IMR-90 (cell line): ENCODE data around the gene CHRNG. TPM values are rescaled to one million over a fixed set of nuclear protein-coding genes. Genes with fewer than 3 reads are reported as not detected.

Source experiments
- ATAC-seq: fragments of 200-7000 bp; cut with Tn5 transposase; 2 replicates; pipeline ENCODE4 v1.9.1; 2020; ENCODE audit warnings: low read depth, mild to moderate bottlenecking, moderate library complexity
- BruUV-seq: library from RNA; stranded (reverse); fragments of 400-500 nt; replicated peaks from 2 replicates; lab custom pipeline; 2021; lab: Mats Ljungman, UMichigan
- CTCF ChIA-PET: fragments of 300-600 bp; formaldehyde crosslinking; extraction: SDS; loops from one replicate; lab custom pipeline; 2021; ENCODE audit warnings: antibody characterized with exemption; lab: Yijun Ruan, JAX
- POLR2A ChIA-PET: fragments of 300-600 bp; sonication (Branson Sonifier 250); formaldehyde crosslinking; loops from one replicate; lab custom pipeline; 2022; ENCODE audit warnings: antibody characterized with exemption; ENCODE audit not compliant: unreplicated experiment; lab: Charles Lee
- DNase-seq: peaks from one replicate; pipeline ENCODE4 v3.0.0; 2013
- H2AFZ ChIP-seq: replicated peaks from 2 replicates; pipeline ENCODE3; 2013; ENCODE audit warnings: low read length, mild to moderate bottlenecking; ENCODE audit not compliant: poor library complexity
- H2AK5ac ChIP-seq: 2 replicates; pipeline ENCODE4 v1.6.1; 2013; ENCODE audit warnings: low read depth, low read length, inconsistent platforms
- H2AK9ac ChIP-seq: replicated peaks from 2 replicates; pipeline ENCODE3; 2013; ENCODE audit warnings: mild to moderate bottlenecking, low read depth, low read length, moderate library complexity; ENCODE audit not compliant: poor library complexity
- H2BK120ac ChIP-seq: 2 replicates; pipeline ENCODE4 v1.6.1; 2013; ENCODE audit warnings: low read depth, low read length, inconsistent platforms
- H2BK15ac ChIP-seq: 3 replicates; pipeline ENCODE4 v1.6.1; 2013; ENCODE audit warnings: low read depth, low read length, inconsistent platforms
- H2BK20ac ChIP-seq: 2 replicates; pipeline ENCODE4 v1.6.1; 2013; ENCODE audit warnings: low read depth, mild to moderate bottlenecking, inconsistent platforms, low read length, moderate library complexity
- H2BK5ac ChIP-seq: 2 replicates; pipeline ENCODE4 v1.6.1; 2013; ENCODE audit warnings: mild to moderate bottlenecking, low read depth, low read length, inconsistent platforms; ENCODE audit not compliant: poor library complexity, severe bottlenecking
- H3K14ac ChIP-seq: replicated peaks from 2 replicates; pipeline ENCODE4 v1.6.1; 2013; ENCODE audit warnings: low read depth, low read length, inconsistent platforms
- H3K18ac ChIP-seq: 2 replicates; pipeline ENCODE4 v1.6.1; 2013; ENCODE audit warnings: low read depth, low read length, control low read depth
- H3K23ac ChIP-seq: 2 replicates; pipeline ENCODE4 v1.6.1; 2013; ENCODE audit warnings: low read depth, low read length, inconsistent platforms
- H3K27ac ChIP-seq: 2 replicates; pipeline ENCODE4 v1.5.1; 2013; ENCODE audit warnings: mild to moderate bottlenecking, control low read depth, low read length; ENCODE audit not compliant: insufficient read depth
- H3K27me3 ChIP-seq: 2 replicates; pipeline ENCODE4 v1.6.1; 2013; ENCODE audit warnings: low read length; ENCODE audit not compliant: control insufficient read depth, insufficient read depth
- H3K36me3 ChIP-seq: 2 replicates; pipeline ENCODE4 v1.6.1; 2013; ENCODE audit warnings: low read length, mixed read lengths; ENCODE audit not compliant: control insufficient read depth, insufficient read depth
- H3K4ac ChIP-seq: 2 replicates; pipeline ENCODE4 v1.6.1; 2013; ENCODE audit warnings: low read depth, low read length, inconsistent platforms
- H3K4me1 ChIP-seq: 2 replicates; pipeline ENCODE4 v1.6.1; 2013; ENCODE audit warnings: low read length, mixed read lengths; ENCODE audit not compliant: control insufficient read depth, insufficient read depth
- H3K4me2 ChIP-seq: 2 replicates; pipeline ENCODE4 v1.6.1; 2013; ENCODE audit warnings: low read depth, mild to moderate bottlenecking, control low read depth, low read length, moderate library complexity
- H3K4me3 ChIP-seq: 2 replicates; pipeline ENCODE4 v1.5.1; 2013; ENCODE audit warnings: low read depth, mild to moderate bottlenecking, control low read depth, low read length, moderate library complexity; ENCODE audit not compliant: insufficient read depth
- H3K56ac ChIP-seq: 2 replicates; pipeline ENCODE4 v1.6.1; 2013; ENCODE audit warnings: low read length, inconsistent platforms; ENCODE audit not compliant: insufficient read depth; ENCODE audit errors: extremely low read depth
- H3K79me1 ChIP-seq, 2 experiments: 2 replicates each; pipeline ENCODE4 v1.6.1; 2013; ENCODE audit warnings: low read length in 2 of 2, inconsistent platforms in 1 of 2, low read depth in 1 of 2
- H3K9ac ChIP-seq: 2 replicates; pipeline ENCODE4 v1.6.1; 2013; ENCODE audit warnings: low read depth, low read length, control low read depth
- H3K9me1 ChIP-seq: 2 replicates; pipeline ENCODE4 v1.6.1; 2013; ENCODE audit warnings: low read length, inconsistent platforms; ENCODE audit not compliant: insufficient read depth
- H3K9me3 ChIP-seq: 2 replicates; pipeline ENCODE4 v1.6.1; 2013; ENCODE audit warnings: low read length; ENCODE audit not compliant: control insufficient read depth, insufficient read depth
- H4K20me1 ChIP-seq: 2 replicates; pipeline ENCODE4 v1.6.1; 2013; ENCODE audit warnings: low read length, inconsistent platforms; ENCODE audit not compliant: insufficient read depth
- H4K5ac ChIP-seq: 2 replicates; pipeline ENCODE4 v1.6.1; 2013; ENCODE audit warnings: mild to moderate bottlenecking, low read depth, low read length, control low read depth
- H4K8ac ChIP-seq, 2 experiments: 2 replicates each; pipeline ENCODE4 v1.6.1; 2013; ENCODE audit warnings: low read depth in 2 of 2, low read length in 2 of 2, control low read depth in 1 of 2, inconsistent platforms in 1 of 2
- H4K91ac ChIP-seq: 2 replicates; pipeline ENCODE4 v1.6.1; 2013; ENCODE audit warnings: low read depth, low read length, inconsistent platforms; ENCODE audit not compliant: insufficient read depth
- BHLHE40 ChIP-seq: fragments of 150-350 bp; IDR thresholded peaks from 2 replicates; pipeline ENCODE4 v1.6.1; 2016; ENCODE audit warnings: mild to moderate bottlenecking, low read depth, low read length
- CHD1 ChIP-seq: IDR thresholded peaks from 2 replicates; pipeline ENCODE4 v1.6.1; 2012; ENCODE audit warnings: low read depth, low read length, improper control_type of control experiment
- CTCF ChIP-seq: conservative IDR thresholded peaks from 2 replicates; pipeline ENCODE4 v1.5.1; 2012; ENCODE audit warnings: mild to moderate bottlenecking, low read depth, low read length, improper control_type of control experiment
- FOS ChIP-seq: fragments of 150-350 bp; IDR thresholded peaks from 2 replicates; pipeline ENCODE4 v1.6.1; 2016; ENCODE audit warnings: low read depth, low read length
- MAZ ChIP-seq: IDR thresholded peaks from 2 replicates; pipeline ENCODE4 v1.6.1; 2012; ENCODE audit warnings: low read depth, mild to moderate bottlenecking, low read length, improper control_type of control experiment, moderate library complexity, borderline replicate concordance
- MXI1 ChIP-seq: IDR thresholded peaks from 2 replicates; pipeline ENCODE4 v1.6.1; 2012; ENCODE audit warnings: low read depth, mild to moderate bottlenecking, low read length, moderate library complexity, borderline replicate concordance
- POLR2A ChIP-seq: IDR thresholded peaks from 2 replicates; pipeline ENCODE4 v1.6.1; 2012; ENCODE audit warnings: mild to moderate bottlenecking, low read depth, low read length
- SMC3 ChIP-seq: fragments of 150-350 bp; IDR thresholded peaks from 2 replicates; pipeline ENCODE4 v1.6.1; 2016; ENCODE audit warnings: low read depth, mild to moderate bottlenecking, antibody characterized with exemption, low read length, moderate library complexity
- WGBS, 2 experiments: methylation state at CpG; one replicate each; pipeline versions ENCODE4 v1.1.5 to v1.1.7; 2013; ENCODE audit warnings: missing lambda C conversion rate in 2 of 2; ENCODE audit not compliant: insufficient read length in 1 of 2; ENCODE audit errors: extremely low coverage in 2 of 2; 5-methylcytosine and 5-hydroxymethylcytosine counted together
- dilution Hi-C: fragments of 300-500 bp; cut with HindIII; formaldehyde crosslinking; loops from one replicate; pipeline ENCODE4 v1.14.3; 2018; ENCODE audit warnings: low sequenced_read_pairs; ENCODE audit not compliant: unreplicated experiment
- in situ Hi-C: fragments of 300-500 bp; cut with MboI; formaldehyde crosslinking; loops from 3 replicates; pipeline ENCODE4 v1.14.3; 2019; ENCODE audit warnings: low sequenced_read_pairs, inconsistent platforms, mixed read lengths
- intact Hi-C: fragments of 100-400 bp; cut with micrococcal nuclease; formaldehyde crosslinking; loops from 2 replicates; pipeline ENCODE4 v1.10.0; 2022
- polyA plus RNA-seq, 3 experiments: library from polyadenylated mRNA; depleted of rRNA; stranded (reverse); fragments of >200 nt; gene quantifications; 2 replicates each; pipeline ENCODE4 v1.2.3, GENCODE V29; 2012; ENCODE audit warnings: low replicate concordance in 1 of 3
- total RNA-seq: library from RNA; depleted of rRNA; stranded (reverse); fragments of >200 nt; gene quantifications from 2 replicates; pipeline ENCODE4 v1.2.3, GENCODE V29; 2012
- TF ChIP-seq, protein P1 (sequence below): fragments of 150-350 bp; IDR thresholded peaks from 2 replicates; pipeline ENCODE4 v1.6.1; 2017; ENCODE audit warnings: mild to moderate bottlenecking, antibody characterized with exemption, low read length, low read depth

The CHRNG gene
- total and polyA plus RNA-seq, 2 of the 4 experiments (the other 2 are of a cell fraction) = not detected

GRCh38 chr2:232530626-232531260 is 8.7 kb upstream of the CHRNG start:
- in situ Hi-C loops = no loop called here
- TF ChIP-seq FOS (no peak), SMC3 (no peak), POLR2A (no peak), MXI1 (no peak), MAZ (no peak), CHD1 (no peak), CTCF (no peak), BHLHE40 (no peak)
- TF ChIP-seq, protein P1, sequence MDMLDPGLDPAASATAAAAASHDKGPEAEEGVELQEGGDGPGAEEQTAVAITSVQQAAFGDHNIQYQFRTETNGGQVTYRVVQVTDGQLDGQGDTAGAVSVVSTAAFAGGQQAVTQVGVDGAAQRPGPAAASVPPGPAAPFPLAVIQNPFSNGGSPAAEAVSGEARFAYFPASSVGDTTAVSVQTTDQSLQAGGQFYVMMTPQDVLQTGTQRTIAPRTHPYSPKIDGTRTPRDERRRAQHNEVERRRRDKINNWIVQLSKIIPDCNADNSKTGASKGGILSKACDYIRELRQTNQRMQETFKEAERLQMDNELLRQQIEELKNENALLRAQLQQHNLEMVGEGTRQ = no peak

More at GRCh38 chr2:232530626-232531260, 8.7 kb upstream of the CHRNG start:
- intact Hi-C loops = no loop called here
- CTCF ChIA-PET = no interaction called here
- H3K4me3 ChIP-seq = no peak overlapping the region
- H2BK20ac ChIP-seq = no peak overlapping the region
- H3K27ac ChIP-seq = no peak overlapping the region
- no peaks in the 10 kb centered on the region for H3K79me1 ChIP-seq
- H3K4me2 ChIP-seq = no peak overlapping the region
- no peaks in the 10 kb centered on the region for H3K4me1 ChIP-seq
- no peak overlapping the region for H2BK5ac ChIP-seq
- H3K9me3 ChIP-seq = no peaks in the 10 kb centered on the region
- H3K18ac ChIP-seq = no peak overlapping the region
- POLR2A ChIA-PET = no interaction called here
- H3K14ac ChIP-seq = no peak overlapping the region
- no peak overlapping the region for H3K4ac ChIP-seq
- no peak overlapping the region for H2AK5ac ChIP-seq
- H3K9me1 ChIP-seq = no peaks in the 10 kb centered on the region
- H4K5ac ChIP-seq = no peak overlapping the region
- H2BK120ac ChIP-seq = no peak overlapping the region
- H3K9ac ChIP-seq = no peak overlapping the region
- BruUV-seq = no TSS peak
- H2BK15ac ChIP-seq = no peak overlapping the region
- DNase-seq (no peak), ATAC-seq (no peak)
- no peak overlapping the region for H4K8ac ChIP-seq
- H3K23ac ChIP-seq = no peak overlapping the region
- H4K91ac ChIP-seq = no peak overlapping the region
- H3K56ac ChIP-seq = no peak overlapping the region
- no peak overlapping the region for H2AFZ ChIP-seq
- H3K36me3 ChIP-seq = no peaks in the 10 kb centered on the region
- 35% methylated on average over 2 of the region's 9 CpGs; no CpG with 5 or more reads in 1 of the 2 experiments for WGBS, 2 experiments
- no peak overlapping the region for H2AK9ac ChIP-seq
- no peaks in the 10 kb centered on the region for H4K20me1 ChIP-seq
- dilution Hi-C loops = no loop called here
- H3K27me3 ChIP-seq = peaks cover 26% of the 10 kb centered on the region
